Hepatic stellate cell (primary cell): ENCODE results near the gene TRAPPC3L.
"Not testable (repeated sequence)": the region's sequence is repeated elsewhere in the genome, so short reads cannot be mapped to it uniquely, and the experiment has no call there.

Experiments
- DNase-seq: peaks from one replicate; pipeline ENCODE4 v3.0.0; 2011; ENCODE audit warnings: low spot score

The TRAPPC3L gene

DNA sequence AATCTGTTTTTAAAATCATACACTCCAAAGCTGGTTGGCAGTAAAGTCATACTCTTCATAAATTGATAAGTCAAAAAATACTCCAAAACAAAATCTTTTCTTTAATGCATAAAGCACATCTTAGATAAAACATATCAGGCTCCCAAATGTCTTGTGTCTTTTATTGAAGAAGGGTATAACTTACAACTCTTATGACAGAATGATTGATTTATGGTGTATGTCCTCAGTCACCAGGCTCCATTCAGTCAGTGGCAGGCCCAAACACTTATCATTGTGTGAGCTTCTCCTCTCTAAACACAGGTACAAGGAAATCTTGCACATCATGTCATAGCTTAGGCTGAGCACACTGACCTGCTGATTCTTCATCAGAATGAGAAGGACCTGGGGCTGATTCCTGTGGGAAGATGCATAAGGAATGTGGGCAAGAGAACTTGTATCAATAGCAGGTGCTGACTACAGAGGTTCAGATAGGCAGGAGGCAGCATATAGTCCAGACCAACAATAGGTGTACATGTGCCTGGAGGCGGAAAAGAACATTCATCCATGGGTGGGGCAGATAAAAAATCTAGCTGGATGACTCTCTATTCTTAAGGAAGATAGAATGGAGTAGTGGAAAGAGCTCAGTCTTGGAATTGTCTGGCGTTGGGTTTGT, 32.1 kb downstream of the TRAPPC3L start:
- no peak for DNase-seq

DNA sequence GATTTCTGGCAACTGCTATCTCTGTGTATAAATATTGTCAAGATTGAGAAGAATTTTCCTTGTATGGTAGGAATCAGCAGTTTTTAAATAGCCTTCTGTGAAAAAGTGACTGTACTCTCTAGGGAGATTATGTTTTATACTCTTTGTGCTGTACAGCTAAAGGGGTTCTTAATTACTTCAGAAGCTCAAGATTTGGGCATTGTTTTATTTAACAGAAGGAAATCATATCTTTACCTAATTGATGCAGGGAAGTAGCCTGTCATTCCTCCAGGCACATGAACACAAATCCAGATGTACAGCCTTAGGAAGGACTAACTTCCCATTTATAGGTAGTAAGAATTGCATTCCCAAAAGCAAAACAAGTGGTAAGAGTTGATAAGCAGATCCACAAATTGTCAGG, 32.8 kb downstream of the TRAPPC3L start:
- no peak for DNase-seq

DNA sequence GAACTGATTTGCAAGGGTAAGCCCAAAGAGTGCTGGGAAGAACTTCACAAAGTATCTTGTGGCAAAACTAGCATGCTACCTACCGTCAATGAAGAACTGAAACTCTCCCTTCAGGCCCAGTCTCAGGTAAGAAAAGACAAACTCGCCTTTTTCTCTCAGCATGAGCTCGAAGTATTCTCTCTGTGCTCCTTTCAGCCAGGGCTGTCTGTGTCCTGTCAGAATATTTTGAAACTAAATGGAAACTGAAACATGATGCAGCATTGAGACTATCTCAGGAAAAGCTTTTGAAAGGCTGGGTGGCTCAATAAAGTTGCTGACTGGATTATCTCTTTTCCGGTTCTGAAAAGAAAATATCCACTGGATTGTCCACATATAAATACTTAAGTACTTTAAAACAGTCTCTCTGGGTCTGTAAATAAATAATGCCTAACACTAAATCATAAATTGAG, 33.3 kb downstream of the TRAPPC3L start:
- no peak for DNase-seq

DNA sequence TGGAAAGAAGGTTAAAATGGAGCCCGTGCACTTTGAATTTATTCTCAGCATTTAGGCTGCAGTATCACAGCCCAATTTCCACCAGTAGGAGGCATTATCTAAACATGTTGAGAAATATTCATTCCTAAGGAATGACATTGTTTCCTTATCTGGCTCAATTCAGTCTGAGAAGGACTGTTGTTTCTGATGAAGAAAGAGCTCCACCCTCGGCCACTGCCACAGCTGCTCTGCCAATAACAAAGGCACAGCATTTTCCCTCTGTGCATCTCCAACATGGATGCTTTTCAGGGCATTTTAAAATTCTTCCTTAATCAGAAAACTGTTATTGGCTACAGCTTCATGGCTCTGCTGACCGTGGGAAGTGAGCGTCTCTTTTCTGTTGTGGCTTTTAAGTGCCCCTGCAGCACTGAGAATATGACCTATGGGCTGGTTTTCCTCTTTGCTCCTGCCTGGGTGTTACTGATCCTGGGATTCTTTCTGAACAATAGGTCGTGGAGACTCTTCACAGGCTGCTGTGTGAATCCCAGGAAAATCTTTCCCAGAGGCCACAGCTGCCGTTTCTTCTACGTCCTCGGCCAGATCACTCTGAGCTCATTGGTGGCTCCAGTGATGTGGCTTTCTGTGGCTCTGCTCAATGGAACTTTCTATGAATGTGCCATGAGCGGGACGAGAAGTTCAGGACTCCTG, 33.9 kb downstream of the TRAPPC3L start, which contains the start of gene CALHM5:
TSS of gene CALHM5 (plus strand) at position 216 of the 687 bp plus-strand sequence. CDS start at position 274, 58 bp downstream.
- DNase-seq: peak; percentile 40

DNA sequence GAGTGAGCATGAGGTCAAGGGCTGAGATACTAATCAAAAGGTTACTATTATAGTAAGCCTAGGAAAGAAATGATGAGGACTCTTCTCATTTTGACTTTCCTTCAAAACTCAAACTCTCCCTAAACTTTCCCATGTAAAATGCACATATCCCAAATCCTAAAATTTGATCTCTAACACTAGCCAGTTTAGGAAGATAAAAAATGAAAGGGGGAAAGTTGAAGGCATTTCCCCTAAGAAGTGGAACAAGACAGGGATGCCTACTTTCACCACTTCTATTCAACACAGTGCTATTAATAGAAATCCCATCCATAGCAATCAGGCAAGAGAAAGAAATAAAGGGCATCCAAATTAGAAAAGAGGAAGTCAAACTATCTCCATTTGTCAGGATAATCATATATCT, 37.0 kb downstream of the TRAPPC3L start:
- no peak for DNase-seq

DNA sequence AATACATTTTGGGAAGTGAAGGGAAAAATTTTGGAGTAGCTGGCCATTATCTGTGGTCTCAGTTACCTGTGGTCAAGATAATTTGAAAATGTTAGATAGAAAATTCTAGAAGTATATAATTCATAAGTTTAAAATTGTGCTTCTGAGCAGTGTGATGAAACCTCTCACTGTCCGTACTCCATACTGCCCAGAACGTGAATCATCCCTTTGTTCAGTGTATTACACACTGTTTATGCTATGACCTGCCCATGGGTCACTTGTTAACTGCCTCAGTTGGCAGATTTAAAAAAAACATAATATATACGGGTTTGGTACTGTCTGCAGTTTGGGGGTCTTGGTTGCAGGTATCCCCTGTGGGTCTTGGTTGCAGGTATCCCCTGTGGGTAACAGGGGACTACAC, 38.2 kb downstream of the TRAPPC3L start:
- no peak for DNase-seq

DNA sequence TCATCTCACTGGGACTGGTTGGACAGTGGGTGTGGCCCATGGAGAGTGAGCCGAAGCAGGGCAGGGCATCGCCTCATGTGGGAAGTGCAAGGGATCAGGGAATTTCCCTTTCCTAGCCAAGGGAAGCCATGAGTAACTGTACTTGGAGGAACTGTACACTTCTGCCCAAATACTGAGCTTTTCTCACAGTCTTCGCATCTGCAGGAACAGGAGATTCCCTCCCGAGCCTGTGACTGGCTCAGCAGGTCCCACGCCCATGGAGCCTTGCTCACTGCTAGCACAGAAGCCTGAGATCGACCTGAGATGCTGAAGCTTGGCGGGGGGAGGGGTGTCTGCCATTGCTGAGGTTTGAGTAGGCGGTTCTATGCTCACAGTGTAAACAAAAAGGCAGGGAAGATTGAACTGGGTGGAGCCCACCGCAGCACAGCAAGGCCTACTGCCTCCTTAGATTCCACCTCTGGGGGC, 44.5 kb downstream of the TRAPPC3L start:
- no peak for DNase-seq

DNA sequence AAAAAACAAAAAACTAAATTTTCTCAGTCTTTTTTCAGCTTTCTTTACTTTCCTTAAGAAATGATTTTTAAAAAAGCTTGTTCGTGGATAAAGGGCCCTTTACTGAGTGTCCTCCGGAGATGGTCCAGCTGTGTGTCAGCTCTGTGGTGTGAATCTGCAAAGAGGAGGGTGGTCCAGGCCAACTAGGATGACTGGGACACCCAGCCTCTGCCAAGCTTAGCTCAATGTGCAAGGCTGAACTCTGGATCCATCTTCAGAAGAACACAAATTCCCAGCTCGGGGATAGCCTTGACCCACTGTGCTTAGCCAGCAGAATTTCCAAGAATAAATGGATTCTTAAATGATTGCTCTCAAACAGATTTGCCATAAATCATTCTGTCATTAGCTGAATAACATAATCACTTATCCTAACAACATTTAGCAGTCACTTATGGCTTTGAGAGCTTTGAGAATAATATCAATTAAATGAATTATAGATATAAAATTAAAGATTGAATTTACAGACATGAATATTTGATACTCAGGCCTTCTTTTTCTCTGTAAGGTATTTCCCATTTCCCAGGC, 48.3 kb downstream of the TRAPPC3L start:
- no peak for DNase-seq

DNA sequence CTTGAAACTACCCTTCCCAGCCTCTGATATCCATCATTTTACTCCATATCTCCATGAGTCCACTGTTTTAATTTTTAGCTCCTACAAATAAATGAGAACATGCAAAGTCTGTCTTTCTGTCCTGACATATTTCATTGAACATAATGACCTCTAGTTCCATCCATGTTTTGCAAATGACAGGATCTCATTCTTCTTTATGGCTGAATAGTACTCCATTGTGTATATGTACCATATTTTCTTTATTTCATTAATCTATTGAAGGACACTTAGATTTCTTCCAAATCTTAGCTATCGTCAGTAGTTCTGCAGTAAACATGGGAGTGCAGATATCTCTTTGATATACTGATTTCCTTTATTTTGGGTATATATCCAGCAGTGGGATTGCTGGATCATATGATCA, 50.3 kb downstream of the TRAPPC3L start:
- not testable (repeated sequence) for DNase-seq

DNA sequence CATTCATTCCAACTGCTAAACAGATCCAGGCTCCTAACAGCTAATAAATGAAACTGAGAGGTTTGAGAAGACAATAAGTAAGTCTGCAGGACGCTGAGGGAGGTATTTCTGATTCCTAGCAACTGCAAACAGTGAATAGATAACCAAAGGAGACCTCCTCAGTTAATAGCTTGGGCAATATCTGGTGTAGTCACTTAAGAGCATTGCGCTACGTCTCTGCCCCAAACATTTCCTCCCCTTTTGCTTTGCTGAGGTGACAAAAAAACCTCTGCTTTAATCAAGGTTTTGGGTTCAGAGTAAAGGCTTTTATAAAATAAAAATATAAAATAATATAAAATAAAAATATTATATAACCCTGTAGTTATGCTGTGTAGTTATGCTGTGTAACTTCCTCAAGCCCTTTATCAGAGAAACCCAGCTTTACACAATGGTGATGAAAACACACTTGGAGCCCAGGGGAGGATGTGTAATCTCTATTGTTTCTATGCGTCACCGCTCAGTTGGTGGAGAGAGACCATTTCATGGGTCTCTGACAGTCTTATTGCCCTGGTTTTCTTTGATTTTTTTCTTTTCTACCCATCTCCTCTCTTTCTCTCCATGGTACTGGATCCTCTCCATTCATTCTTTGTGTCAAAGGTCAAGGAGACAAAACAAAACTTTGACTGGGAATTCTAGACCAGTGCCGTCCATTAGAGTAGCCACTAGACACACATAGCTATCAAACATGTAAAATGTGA, 53.0 kb downstream of the TRAPPC3L start:
- no peak for DNase-seq

DNA sequence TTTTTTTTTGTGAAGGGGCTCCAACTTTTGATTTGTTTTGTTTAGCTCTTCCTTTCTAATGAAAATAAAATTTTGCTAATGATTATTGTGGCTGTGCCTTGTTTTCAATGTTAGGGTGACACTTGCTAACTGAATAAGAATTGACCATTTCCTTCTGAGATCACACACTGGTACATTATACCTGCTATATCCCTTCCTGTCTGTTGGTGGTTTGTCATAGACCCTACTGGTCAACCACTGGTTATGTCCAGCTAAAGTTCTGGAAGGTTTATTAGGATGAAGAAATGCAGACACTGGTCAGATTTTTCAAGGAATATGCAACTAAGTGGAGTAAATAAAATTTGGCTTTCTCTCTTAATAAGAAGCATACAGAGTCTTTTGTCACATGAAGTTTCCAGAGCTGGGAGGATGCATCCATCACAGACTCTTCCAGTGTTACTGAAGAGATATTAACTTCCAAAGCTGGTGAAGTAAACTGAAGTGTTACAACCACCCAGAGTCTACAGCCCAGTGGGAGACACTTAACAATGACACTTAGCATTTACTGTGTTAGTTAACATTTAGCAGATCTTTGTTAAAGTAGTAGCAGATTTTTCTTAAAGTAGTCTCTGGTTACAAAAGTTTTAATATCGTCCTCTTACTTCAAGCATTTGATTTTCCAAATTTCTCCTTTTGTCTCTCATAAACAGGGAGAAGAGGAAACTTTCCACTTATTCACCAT, 53.7 kb downstream of the TRAPPC3L start:
- no peak for DNase-seq

DNA sequence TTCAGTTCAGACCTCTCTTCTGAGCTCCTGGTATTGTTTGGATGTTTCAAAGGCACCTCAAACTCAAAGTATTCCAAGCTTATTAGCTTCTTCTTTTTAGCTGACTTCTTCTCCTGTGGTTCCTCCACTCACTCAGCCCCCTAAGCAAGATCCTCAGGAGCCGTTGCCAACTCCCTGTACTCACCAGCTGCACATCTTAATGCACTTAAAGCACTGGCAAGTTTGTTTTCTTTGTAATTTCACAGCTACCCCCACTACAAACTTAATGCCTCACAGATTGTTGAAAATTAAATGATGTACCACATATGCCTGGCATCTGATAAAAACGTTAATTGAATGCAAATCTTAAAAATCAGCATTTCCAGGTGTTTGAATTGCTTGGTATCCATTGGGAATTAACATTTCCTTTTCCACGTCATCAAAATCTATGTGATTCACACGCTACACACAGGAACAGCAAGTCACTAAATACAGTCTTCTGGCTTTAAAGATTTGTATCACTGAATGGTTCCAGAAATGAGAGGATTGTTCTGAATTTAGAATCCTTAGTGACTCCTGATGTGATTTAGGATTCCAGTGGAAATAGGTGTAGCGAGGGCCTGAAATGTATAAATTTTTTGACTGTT, 59.8 kb downstream of the TRAPPC3L start:
- no peak for DNase-seq

DNA sequence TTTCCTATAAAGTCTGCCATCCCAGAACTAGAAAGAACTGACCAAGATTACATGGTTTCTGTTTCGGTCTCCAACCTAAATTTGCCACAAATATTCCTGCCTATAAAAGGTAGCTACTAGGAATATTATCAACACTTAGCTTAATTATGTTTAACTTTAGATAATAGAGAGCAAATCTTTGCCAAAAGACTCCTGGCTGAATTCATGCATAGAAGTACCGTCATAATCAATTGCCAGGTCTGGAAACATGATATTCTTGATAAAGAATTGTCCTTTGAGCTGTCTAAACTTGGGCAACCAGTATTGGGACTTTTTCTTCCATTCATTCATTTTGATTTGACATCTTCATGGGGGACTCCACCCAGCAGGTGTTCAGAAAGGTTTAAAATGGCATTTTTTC, 61.9 kb downstream of the TRAPPC3L start:
- DNase-seq: no peak

DNA sequence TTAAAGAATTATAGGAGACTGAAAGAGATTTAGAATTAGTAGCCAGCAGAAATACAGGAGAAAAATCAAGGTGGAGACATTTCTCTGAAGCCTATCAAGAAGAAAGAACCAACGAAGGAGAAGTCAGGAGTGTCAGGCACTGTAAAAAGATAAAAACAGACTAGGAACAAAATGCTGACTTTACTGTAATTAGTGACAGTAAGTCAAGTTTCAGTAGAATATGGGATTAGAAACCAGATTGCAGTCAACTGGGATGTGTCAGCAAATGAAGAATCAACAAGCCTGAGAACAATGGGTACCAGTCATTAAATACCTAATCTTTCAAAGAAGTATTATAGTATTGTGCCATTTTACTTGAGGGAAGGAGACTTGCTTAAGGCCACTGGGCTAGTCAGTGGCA, 62.7 kb downstream of the TRAPPC3L start:
- DNase-seq: no peak

DNA sequence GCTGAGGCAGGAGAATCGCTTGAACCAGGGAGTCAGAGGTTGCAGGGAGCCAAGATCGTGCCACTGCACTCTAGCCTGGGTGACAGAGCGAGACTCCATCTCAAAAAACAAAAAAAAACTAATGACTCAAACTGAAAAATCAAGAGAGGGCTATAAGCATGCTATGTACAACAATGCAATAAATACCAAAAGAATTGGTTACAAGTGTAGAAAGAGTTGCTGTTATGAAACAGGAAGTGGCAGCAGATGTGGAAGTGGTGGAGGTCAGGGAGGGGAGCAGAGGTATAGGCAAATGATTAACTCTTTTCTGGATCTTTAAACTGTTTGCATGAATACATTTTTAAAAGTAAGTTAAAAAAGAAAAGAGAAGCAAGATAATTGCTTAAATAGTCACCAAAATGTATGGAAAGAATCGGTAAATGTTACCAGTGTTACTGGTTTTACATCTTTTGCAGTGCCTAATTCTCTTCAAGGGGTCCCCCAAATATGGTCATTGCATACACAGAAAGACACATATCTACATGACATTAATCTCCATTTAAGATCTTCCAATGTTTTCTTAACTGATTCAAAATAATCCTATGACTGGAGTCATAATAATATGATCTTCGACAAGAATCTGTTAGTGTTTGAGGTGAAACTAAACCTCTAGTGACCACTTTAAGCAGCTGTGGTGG, 69.3 kb downstream of the TRAPPC3L start:
- no peak for DNase-seq

DNA sequence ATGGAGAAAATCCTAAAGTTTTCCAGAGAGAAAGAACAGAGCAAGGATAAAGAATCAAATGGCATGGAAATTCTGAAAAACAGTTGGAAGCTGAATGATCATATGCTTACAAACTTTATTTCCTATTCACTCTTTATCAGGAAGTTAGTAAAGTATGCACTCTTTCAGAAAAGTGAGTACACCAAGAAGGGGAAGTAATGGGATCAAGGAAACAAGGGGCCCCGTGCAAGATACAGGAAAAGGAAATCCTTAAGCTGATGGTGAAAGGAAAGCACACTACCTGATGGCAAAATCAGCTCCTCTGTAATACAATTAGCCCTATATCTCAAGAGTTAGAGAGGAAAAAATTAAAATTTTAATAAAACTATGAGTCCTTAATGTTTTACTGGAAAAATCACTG, 70.3 kb downstream of the TRAPPC3L start:
- DNase-seq: no peak

DNA sequence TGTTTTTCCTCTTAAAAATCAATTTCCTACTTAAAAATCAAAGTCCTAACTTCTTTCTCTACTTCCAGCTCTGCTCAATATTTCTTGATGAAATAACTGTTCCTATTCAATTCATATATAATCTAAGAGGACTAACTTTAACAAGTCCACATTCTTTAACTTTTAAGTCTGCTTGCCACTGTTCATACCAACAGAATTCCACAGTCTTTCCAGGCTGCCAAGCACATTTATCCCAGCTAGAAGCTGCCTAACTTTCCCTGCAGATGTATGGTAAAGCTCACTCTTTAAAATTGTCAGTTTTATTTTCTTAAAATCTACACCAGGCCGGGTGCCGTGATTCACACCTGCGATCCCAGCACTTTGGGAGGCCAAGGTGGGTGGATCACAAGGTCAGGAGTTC, 72.8 kb downstream of the TRAPPC3L start:
- no peak for DNase-seq

DNA sequence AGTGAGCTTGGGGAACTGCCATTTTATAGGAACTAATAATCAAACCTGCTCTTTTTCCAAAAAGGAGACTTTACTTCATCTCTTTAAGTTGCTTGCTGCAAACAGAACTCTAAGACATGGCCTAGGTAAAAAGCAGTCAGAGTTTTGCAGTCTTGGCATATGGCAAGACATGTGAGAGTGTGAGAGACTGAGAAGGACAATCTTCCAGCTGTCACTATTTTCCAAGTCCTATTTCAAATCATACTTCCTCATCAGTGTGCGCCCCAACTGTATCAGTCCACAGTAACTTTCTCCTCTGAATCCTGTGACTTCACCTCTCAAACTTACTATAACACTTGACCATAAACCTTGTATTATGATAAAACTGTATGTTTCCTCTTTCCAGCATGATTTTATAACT, 74.0 kb downstream of the TRAPPC3L start:
- no peak for DNase-seq

DNA sequence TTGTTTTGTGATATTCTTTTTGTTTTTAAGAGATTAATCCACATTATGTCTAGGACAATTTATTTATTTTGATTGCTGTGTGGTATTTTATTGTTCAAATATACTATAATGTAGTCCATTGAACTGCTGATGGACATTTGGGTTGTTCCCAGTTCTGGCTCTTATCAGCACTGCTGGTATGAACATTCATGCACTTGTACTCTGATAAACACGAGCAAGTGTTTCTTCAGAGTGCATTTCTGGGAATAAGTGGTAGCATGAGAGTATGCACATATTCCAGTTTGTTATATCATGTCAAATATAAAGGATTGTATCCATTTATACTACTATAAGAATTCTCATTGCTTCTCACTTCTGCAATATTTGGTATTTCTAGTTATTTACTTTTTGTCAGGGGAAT, 77.2 kb downstream of the TRAPPC3L start:
- no peak for DNase-seq

DNA sequence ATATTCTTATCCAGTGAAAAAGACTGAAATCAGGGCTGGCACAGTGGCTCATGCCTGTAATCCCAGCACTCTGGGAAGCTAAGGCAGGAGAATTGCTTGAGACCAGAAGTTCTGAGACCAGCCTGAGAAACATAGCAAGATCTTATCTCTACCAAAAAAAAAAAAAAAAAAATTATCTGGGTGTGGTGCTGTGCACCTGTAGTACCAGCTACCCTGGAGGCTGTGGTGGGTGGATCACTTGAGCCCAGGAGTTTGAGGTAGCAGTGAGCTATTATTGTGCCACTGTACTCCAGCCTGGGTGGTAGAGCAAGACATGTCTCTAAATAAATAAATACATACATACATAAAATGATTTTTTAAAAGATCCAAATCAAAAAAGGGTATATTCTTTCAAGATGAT, 78.0 kb downstream of the TRAPPC3L start:
- no peak for DNase-seq

DNA sequence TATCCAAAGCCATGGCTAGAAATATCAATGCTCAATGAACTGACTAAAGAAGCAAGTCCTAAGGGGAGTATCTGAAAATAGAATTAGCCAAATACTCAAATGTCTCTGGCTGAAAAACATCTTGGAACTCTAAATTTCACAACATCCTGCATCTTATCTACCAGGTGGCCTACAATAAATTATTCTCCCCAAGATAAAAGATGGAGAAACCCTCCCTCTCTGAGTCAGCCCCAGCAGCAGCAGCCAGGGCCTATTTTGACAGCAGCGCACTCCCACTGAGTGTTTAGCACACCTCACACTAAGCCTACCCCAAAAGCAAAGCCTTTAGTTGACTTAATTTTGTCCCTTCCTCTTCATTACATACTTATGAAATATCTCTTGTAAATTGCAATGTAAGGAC, 78.4 kb downstream of the TRAPPC3L start:
- DNase-seq: no peak
